ENCODE results near the gene OPCML.

OPCML gene

GRCh38 chr11:133406489-133406888 is 125.8 kb downstream of the OPCML start:
- no peak overlapping the region for H3K4me3 ChIP-seq (ENCODE audit: low read length)
- no peak for TF ChIP-seq CTCF (conservative IDR thresholded peaks at IDR 0.05; ENCODE audit: low read length)
- no peak for DNase-seq (ENCODE audit: low read depth)

- no peak overlapping the region for H3K4me3 ChIP-seq (ENCODE audit: low read length)
- TF ChIP-seq CTCF (conservative IDR thresholded peaks at IDR 0.05; ENCODE audit: low read length), result no peak
- DNase-seq (ENCODE audit: low read depth), result no peak
These were observed 128.4 kb downstream of the OPCML start for GRCh38 chr11:133403900-133404299.

GRCh38 chr11:133402551-133402950 is 129.8 kb downstream of the OPCML start:
- no peak for DNase-seq (ENCODE audit: low read depth)
- no peak for TF ChIP-seq CTCF (conservative IDR thresholded peaks at IDR 0.05; ENCODE audit: low read length)
- H3K4me3 ChIP-seq (ENCODE audit: low read length), result no peak overlapping the region

GRCh38 chr11:133399855-133400625 is 132.3 kb downstream of the OPCML start:
- DNase-seq (ENCODE audit: low read depth), result no peak
- H3K4me3 ChIP-seq (ENCODE audit: low read length), result no peak overlapping the region
- no peak for TF ChIP-seq CTCF (conservative IDR thresholded peaks at IDR 0.05; ENCODE audit: low read length)

- DNase-seq (ENCODE audit: low read depth), result no peak
- no peak for TF ChIP-seq CTCF (conservative IDR thresholded peaks at IDR 0.05; ENCODE audit: low read length)
- no peak overlapping the region for H3K4me3 ChIP-seq (ENCODE audit: low read length)
These were observed 133.0 kb downstream of the OPCML start for GRCh38 chr11:133399294-133399693.

- H3K4me3 ChIP-seq (ENCODE audit: low read length), result no peak overlapping the region
- no peak for TF ChIP-seq CTCF (conservative IDR thresholded peaks at IDR 0.05; ENCODE audit: low read length)
- no peak for DNase-seq (ENCODE audit: low read depth)
These were observed 141.5 kb downstream of the OPCML start for GRCh38 chr11:133390803-133391202.

- no peak for DNase-seq (ENCODE audit: low read depth)
- TF ChIP-seq CTCF (conservative IDR thresholded peaks at IDR 0.05; ENCODE audit: low read length), result no peak
These were observed 143.2 kb downstream of the OPCML start for GRCh38 chr11:133388975-133389568.

More at GRCh38 chr11:133388975-133389568, 143.2 kb downstream of the OPCML start:
- H3K4me3 ChIP-seq (ENCODE audit: low read length), result no peak overlapping the region

All from AG10803 (cell line).